GM18517 (cell line): ENCODE data around the gene SLC13A1.
A peak's percentile ranks its signal among the peaks of the same experiment; 100 is the strongest.
"Not testable (repeated sequence)": the region's sequence is repeated elsewhere in the genome, so short reads cannot be mapped to it uniquely, and the experiment has no call there.

Source experiments
- ATAC-seq: cut with Tn5 transposase; IDR thresholded peaks from one replicate; pipeline ENCODE4 v1.9.1; 2021; ENCODE audit warnings: mild to moderate bottlenecking, moderate library complexity; ENCODE audit not compliant: unreplicated experiment

The SLC13A1 gene

DNA sequence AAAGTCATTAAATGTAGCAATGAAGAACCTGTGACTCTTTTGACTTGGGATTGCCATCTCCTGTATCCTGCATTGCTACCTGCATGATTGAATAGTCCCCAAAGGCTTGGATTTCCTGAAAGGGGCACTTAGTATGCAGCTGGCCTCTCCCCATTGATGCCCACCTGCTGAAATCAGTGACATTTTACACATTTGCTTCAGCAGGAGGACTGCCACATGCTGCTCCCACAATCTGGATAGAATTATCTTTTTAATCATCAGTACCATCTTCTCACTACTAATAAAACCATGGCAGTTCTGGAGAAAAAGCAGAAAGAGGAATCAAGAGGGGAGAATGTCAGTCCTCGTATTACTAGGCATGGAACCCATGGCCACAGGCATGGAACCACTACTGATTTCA, 67.8 kb downstream of the SLC13A1 start:
- ATAC-seq = no peak

DNA sequence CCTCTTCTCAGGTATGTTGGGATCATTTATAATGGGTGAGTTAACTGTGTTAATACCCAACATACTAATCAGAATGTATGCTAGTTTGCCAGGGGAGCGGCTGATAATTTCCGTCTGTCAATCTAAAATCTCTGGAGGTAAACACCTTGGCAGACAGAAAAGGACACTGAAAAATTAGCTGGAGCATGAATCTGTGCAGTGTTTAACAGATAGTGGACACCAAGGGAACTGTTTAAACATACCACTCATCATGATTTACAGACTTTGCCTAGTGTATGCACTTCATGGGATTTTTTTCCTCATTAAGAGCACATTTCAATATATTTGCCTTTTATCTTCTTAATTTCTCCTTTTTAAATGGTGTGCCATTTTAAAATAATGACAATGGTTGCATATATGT, 68.2 kb downstream of the SLC13A1 start:
- ATAC-seq = no peak

DNA sequence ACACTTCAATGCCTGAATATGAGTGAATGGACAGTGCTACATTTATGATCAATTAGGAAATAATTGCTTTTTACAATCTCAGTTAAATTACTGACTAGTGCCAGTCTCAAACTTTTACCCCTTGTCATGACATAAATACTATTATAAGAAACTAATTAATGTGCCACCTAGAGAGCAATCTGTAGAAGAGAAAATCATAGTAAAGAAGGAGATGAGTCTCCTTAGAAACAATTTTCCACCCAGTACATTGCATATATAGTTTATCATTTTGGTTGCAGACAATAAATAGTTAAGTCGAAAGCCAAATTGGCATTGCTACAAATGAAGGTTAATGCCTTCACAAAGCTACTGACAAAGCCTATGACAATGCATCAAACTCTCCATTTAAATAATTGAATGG, 68.6 kb downstream of the SLC13A1 start:
- ATAC-seq = no peak

DNA sequence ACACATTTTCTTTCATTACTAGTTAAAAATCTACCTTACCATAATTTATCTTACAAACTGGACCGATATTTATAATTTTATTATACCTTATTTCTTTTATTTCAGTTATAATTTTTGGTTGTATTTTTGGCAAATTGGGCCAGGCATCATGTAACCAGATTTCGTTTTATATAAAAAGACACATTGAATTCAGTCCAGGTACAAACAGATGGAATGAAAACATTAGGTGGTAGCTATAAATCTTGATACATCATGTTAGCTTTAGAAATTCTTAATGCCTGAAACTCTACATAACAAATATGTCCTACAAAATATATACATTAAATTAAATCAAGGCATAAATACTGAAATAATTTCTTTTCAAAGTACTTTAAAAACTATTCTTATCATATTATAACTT, 73.1 kb downstream of the SLC13A1 start:
- ATAC-seq = no peak

DNA sequence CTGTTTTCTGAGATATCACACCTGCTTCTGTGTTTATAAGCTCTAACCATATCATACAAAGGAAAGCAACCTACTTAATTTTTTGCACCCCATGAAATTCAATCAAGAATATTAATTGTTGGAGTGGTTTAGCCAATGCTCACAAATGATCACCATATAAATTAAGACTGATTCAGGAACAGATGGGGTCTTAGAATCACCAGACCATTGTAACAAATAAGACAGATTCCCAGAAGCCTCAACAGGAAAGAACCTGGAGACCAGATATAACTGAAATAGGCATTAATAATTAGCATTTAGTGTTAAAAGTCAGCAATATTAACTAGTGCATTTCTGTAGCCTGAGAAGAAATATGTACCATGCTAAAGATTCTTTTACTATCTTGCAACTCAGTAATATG, 73.6 kb downstream of the SLC13A1 start:
- no peak for ATAC-seq

DNA sequence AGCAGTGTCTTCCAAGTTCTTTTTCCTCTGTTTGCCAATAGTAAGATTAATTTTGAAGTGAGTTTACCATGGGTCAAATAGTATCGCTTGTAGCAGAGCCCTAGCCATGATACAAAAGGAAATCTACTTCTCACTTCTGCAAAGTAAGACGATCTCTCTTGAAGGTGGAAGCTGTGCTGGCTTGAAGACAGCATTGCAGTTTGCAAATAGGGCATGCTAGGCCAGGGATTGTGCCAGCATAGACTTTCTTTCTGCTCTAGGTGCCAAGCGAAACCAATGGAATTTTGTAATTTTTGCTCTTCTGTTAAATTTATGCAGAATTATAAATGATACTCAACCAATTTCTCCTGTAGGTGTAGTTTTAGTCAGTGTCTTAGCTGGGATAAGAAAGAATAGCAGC, 74.5 kb downstream of the SLC13A1 start:
- no peak for ATAC-seq

DNA sequence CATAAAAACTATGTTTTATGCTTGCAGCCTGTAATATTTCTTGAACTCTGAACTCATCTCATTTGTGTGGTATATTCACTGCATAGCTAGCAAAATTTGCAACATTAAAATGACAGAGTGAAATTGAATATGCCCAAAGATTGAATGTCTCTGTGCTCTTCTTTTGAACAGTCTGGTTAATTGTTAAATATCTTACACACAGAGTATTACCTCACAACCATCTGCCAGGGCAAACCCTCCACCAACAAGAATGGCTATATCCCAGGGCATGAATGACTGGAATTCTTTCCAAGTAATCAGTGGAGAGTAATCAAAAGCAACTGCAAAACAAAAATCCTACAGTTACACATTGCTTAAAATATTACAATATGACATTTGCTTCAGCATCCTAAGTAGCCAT, 76.9 kb downstream of the SLC13A1 start:
- no peak for ATAC-seq

DNA sequence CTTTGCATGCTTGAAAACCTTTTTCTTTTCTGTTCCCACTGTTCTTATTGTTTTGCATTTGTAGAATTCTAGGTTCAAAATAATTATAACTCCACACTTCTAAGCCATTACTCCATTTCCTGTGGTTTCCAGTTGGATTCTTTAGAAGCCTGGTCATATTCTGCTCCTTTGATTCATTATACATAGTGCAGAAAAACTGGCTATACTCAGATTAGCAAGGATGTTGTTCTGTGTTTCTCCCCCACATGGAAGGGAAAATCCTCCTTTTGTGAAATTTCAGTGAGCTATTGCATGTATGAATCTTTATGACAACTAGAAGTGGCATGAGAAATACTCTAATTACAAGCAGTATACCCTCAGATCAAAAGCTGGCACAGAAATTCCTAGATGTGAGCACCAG, 79.5 kb downstream of the SLC13A1 start:
- ATAC-seq = no peak

DNA sequence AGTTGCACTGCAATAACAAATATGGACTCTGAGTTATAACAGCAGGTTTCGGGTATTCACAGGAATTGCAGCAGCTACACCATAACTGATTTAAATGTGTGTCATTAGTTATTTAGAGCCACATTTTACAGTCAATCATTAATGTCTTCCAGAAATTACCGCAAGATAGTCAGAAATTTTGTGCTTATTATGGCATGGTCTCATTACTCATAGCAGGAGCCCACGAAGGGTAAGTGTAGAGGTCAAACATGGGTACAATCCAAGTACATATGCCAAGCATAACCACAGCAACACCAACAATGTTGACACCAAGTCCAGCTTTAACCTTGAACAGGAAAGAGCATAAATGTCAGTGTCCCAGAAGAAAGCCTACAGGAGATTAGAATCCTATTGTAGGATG, 84.4 kb downstream of the SLC13A1 start:
- ATAC-seq = no peak

DNA sequence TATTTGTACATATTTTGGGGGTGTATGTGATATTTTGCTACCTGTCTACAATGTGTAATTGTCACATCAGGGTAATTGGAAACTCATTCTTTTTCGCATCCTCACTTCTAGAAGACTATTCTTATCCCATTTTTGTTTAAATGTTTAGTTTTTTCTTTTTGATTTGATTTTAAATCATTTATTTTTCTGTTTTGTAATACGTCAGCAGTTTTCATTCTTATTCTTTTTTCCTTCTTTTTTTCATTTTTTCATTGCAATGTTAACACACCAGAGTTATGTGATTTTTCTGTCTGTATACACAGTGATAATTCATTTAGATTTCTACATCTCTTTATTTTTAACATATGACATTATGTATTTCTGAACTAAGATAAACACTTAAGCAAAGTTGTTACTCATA, 85.5 kb downstream of the SLC13A1 start:
- no peak for ATAC-seq

DNA sequence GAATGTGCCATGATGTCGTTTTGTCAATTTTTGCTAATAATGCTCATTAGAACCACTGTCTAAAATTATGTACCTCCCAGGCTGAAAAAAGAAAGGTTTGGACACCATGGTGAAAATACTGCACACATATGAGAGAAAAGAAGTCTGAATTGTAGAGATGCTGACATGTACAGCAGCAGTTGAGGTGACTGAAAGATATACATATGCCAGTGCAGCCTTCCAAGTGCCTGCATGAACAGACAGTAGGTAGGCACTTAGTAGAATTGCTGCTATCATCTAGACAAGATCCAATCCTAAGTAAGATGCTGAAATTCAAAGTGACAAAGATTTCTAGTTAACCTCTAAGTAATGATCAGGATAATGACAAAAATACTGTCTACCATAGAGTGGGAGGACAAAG, 86.9 kb downstream of the SLC13A1 start:
- ATAC-seq = no peak

DNA sequence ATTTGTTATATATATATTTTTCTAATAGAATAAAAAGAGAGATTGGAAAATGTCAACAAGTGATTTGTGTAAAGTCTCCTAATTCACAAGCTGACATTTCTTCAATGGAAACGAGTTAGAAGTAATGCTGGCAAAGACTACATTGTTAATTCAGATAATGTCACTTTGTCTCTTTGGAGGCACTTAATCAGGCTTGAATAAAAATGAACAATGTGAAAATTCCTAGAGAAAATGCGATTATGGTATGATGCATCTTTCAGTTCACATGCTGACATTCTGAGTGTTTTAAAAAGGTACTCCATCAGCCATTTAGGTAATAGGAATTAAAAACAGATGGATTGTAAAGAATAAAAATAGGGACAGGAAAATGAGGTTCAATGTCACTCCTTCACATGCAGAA, 100.1 kb downstream of the SLC13A1 start:
- ATAC-seq = no peak

DNA sequence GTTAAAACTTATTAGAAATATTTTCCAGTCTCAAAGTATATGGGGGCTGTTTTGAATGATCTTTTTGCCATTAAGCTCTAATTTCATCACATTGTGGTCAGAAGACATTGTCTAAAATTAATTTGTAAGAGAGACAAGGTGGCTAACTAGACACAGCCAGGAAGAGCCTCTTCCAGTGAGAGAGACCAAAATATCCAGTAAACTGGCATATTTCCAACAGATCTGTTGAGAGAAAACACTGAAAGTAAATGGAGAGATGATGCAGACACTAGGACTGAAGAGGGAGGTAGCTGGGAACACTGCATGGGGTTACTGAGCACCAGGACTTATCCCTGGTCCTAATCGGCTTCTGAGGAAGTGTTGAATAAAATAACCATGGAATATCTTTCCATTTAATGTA, 102.8 kb downstream of the SLC13A1 start:
- no peak for ATAC-seq

DNA sequence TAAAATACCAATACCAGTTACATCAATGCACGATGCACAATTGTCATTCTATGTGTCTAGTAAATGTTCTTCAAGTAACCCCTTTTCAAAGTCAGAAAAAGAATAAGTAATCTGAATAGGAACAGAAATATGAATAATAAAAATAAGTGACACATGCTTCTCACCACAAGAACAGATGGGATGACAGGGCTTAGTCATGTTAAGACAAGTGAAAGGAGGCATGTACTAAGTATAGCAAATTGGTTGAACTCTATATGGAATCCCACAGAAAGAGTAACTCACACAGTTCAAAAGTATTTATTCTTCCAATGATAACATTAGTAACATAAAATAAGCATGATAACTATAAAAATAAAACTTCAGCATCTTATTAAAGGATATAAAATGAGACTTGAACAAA, 103.3 kb downstream of the SLC13A1 start:
- no peak for ATAC-seq

DNA sequence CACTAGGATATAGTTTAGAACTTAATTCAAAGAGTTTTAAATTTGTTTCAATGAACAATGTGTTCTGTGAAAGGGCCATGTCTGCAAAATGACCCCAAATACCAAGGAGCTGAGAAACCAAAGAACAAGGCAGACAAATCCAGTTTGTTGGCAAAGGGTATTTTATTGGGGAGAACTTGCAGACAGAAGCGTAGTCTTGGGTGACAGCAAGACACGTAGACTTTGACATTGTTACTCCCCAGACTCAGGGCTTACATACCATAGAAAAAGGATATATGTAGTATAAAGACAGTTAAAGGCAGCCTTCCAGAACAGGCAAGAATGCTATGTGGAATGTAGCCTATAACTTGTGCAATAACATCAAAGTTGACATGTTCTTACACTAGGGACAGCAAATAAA, 109.3 kb downstream of the SLC13A1 start:
- no peak for ATAC-seq

DNA sequence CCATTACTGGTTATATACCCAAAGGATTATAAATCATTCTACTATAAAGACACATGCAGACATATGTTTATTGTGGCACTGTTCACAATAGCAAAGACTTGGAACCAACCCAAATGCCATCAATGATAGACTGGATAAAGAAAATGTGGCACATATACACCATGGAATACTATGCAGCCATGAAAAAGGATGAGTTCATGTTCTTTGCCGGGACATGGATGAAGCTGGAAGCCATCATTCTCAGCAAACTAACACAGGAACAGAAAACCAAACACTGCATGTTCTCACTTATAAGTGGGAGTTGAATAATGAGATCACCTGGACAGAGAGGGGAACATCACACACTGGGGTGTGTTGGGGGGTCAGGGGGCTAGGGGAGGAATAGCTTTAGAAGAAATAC, 112.9 kb downstream of the SLC13A1 start:
- not testable (repeated sequence) for ATAC-seq

DNA sequence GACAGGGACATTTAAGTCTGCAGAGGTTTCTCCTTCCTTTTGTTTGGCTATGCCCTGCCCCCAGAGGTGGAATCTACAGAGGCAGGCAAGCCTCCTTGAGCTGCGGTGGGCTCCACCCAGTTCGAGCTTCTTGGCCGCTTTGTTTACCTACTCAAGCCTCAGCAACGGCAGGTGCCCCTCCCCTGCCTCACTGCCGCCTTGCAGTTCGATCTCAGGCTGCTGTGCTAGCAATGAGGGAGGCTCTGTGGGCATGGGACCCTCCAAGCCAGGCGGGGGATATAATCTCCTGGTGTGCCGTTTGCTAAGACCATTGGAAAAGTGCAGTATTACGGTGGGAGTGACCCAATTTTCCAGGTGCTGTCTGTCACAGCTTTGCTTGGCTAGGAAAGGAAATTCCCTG, 114.9 kb downstream of the SLC13A1 start:
- not testable (repeated sequence) for ATAC-seq

DNA sequence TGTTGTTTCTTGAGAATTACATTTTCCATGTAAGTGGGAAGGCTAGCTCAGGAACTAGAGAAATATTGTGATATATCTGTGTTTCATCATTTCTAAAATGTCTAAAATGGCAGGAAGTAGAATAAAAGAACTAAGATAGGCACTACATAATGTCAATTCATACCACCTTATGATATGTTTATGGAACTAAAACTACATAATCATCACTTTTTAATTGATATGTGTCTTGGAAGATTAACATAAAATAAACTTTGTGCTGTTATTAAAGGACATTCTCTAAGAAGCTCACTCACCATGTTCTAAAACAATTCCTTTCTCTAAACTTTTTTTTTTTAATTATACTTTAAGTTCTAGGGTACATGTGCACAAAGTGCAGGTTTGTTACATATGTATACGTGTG, 120.7 kb downstream of the SLC13A1 start:
- no peak for ATAC-seq

DNA sequence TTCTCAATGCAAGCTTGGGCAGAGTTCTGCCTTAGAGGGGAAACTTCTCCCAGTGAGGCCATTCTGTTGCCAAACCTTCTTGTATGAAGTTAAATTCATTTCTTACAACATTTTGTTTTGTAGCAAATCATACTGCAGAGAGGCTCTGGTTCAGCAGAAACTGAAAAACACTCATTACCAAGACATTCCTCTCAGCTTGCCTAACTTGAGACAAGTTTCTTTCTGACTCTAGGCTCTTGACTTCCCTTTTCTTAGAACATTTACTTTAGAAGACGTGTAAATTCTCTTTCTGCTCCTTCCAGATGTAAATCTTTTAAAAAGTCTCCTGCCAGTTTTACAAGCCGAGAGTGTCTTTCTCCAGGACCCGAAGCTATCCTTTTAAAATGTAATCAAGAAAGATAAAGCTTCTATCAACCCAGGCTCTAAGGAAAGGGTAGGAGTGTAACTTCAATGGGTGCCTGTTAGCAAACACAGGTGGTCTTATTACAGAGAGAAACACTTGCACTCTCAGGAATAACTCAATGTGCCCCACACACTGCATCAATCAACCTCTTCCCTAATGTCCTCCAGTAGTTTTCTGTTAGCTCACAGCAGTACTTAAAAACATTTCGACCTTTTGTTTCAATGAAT, 123.8 kb downstream of the SLC13A1 start:
- peak; percentile 49 for ATAC-seq

DNA sequence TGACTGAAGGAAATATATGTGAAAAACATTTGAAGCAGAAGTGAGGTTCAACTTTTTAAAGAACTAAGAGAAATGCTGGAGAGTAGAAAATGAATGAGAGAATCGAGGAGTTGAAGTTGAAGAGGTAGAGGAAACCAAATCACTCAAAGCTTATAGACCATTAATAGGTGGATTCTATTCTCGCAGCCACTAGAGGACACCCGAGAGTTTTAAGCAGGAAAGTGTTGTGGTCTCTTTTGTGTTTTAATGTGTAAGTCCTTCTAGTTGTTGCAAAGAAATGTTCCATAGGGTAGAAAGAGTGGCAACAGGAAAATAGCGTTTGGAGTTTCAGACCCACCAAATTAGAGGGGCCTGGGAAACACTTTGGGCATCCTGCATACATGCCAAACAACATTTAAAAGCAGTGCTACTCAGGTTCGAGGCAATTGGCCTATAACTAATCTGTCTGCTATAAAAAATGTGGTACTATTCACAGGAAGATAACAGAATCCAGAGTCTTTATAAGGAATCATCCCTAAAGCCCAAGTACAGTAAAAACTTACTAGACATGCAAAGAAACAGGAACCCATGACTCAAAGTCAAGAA, 129.0 kb downstream of the SLC13A1 start:
- ATAC-seq = no peak

DNA sequence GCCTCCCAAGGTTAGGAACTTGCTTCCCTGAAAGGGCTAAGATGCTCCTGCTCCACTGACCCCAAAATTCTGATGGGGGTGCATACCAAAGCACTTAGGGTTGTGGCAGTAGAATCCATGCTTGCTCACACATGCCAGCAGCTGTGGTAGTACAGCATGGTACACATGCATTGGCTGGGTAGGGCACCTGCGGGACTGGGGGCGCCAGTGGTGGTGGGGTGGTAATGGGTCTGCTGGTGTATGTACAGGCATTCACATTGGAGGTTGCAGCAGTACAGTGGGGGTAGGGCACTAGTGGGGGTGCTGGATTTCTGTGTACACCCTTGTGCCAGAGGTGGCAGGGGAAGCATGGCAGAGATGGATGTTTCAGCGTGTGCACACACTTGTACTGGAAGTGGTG, 132.0 kb downstream of the SLC13A1 start:
- ATAC-seq = no peak
